Hematopoietic multipotent progenitor cell treated with erythropoietin and hydrocortisone succinate and interleukin-3 and kit ligand, for 8 days (in vitro differentiated cells): ENCODE data around the gene ZEB1.
"Not testable (repeated sequence)": the region's sequence is repeated elsewhere in the genome, so short reads cannot be mapped to it uniquely, and the experiment has no call there.

Source experiments
- DNase-seq: peaks from one replicate; pipeline ENCODE4 v3.0.0-alpha.2; 2015

The ZEB1 gene

GRCh38 chr10:31427334-31427733 is 108.3 kb downstream of the ZEB1 start:
- DNase-seq = not testable (repeated sequence)

GRCh38 chr10:31428499-31428898 is 109.5 kb downstream of the ZEB1 start:
- DNase-seq = not testable (repeated sequence)

GRCh38 chr10:31431021-31431420 is 112.0 kb downstream of the ZEB1 start:
- DNase-seq = no peak

GRCh38 chr10:31437959-31438358 is 118.9 kb downstream of the ZEB1 start:
- no peak for DNase-seq

GRCh38 chr10:31451766-31452165 is 132.8 kb downstream of the ZEB1 start:
- DNase-seq = no peak

- no peak for DNase-seq
Measured at GRCh38 chr10:31456468-31456867, 137.5 kb downstream of the ZEB1 start.

- no peak for DNase-seq
Measured at GRCh38 chr10:31457858-31458257, 138.8 kb downstream of the ZEB1 start.

- no peak for DNase-seq
Measured at GRCh38 chr10:31458974-31459373, 140.0 kb downstream of the ZEB1 start.

- DNase-seq = no peak
Measured at GRCh38 chr10:31460242-31460641, 141.2 kb downstream of the ZEB1 start.

GRCh38 chr10:31464552-31464951 is 145.5 kb downstream of the ZEB1 start:
- no peak for DNase-seq

- DNase-seq = no peak
Measured at GRCh38 chr10:31466313-31466712, 147.3 kb downstream of the ZEB1 start.

GRCh38 chr10:31467791-31468535 is 148.9 kb downstream of the ZEB1 start:
- peak; percentile 14 for DNase-seq

GRCh38 chr10:31468536-31468859 is 149.5 kb downstream of the ZEB1 start:
- no peak for DNase-seq

- no peak for DNase-seq
Measured at GRCh38 chr10:31475519-31475918, 156.5 kb downstream of the ZEB1 start.

- DNase-seq = no peak
Measured at GRCh38 chr10:31476088-31476487, 157.1 kb downstream of the ZEB1 start.

GRCh38 chr10:31477584-31477983 is 158.6 kb downstream of the ZEB1 start:
- DNase-seq = no peak

GRCh38 chr10:31479752-31480151 is 160.7 kb downstream of the ZEB1 start:
- DNase-seq = peak; percentile 29

- DNase-seq = no peak
Measured at GRCh38 chr10:31483546-31483945, 164.5 kb downstream of the ZEB1 start.

- no peak for DNase-seq
Measured at GRCh38 chr10:31484431-31485135, 165.6 kb downstream of the ZEB1 start.

- peak; percentile 59 for DNase-seq
Measured at GRCh38 chr10:31490858-31491504, 172.0 kb downstream of the ZEB1 start.

- no peak for DNase-seq
Measured at GRCh38 chr10:31507427-31507826, 188.4 kb downstream of the ZEB1 start.

GRCh38 chr10:31508234-31508633 is 189.2 kb downstream of the ZEB1 start:
- no peak for DNase-seq

- no peak for DNase-seq
Measured at GRCh38 chr10:31508882-31509281, 189.9 kb downstream of the ZEB1 start.

GRCh38 chr10:31509989-31510388 is 191.0 kb downstream of the ZEB1 start:
- no peak for DNase-seq
